OCI-LY1 (cell line): ENCODE results near the gene ADGRG2.
"Not testable (repeated sequence)": the region's sequence is repeated elsewhere in the genome, so short reads cannot be mapped to it uniquely, and the experiment has no call there.

Experiments used
- CTCF ChIP-seq: fragments of 200-600 bp; sonication (generic), shearing (Covaris generic); IDR thresholded peaks from 2 replicates; pipeline ENCODE4 v1.5.1; 2017; ENCODE audit warnings: mild to moderate bottlenecking, antibody characterized with exemption, low read length, moderate library complexity, mixed read lengths
- EZH2 ChIP-seq: fragments of 200-600 bp; sonication (generic), shearing (Covaris generic); IDR thresholded peaks from 2 replicates; pipeline ENCODE4 v1.8.0; 2017; ENCODE audit warnings: borderline replicate concordance, mixed run types, mild to moderate bottlenecking, antibody characterized with exemption, low read length, moderate library complexity, mixed read lengths

GRCh38 chrX:18980262-18980661 is 142.0 kb downstream of the ADGRG2 start:
- not testable (repeated sequence) for TF ChIP-seq CTCF, EZH2
